NCI-H446 (cell line): ENCODE data around the gene ABCG1.

Experiments used
- DNase-seq, 2 experiments: peaks; one replicate each; lab custom pipeline; 2025; lab: John Stamatoyannopoulos, UW

ABCG1 gene

GRCh38 chr21:42252325-42252654 is 33.4 kb downstream of the ABCG1 start:
- DNase-seq: no peak

GRCh38 chr21:42252778-42253340 is 33.9 kb downstream of the ABCG1 start:
- no peak for DNase-seq

DNA sequence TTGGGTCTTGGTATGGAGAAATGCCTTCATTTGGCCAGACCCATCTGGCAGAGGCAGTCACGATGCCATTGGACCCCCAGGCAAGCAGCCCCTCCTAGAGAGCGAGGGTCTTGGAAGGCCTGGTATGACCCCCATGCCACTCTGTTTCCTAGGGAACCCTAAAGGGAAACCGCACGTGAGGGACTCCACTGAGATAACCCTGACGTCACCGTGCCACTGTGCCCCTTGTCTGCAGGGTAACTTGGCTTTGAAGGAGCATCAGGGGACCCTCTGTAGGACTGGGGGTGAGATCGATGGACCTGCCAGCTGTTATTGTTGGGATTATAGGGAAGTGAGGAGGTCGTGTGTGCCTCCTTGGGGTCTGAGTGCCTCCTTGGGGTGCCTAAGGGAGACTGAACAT is 34.5 kb downstream of the ABCG1 start:
- no peak for DNase-seq

DNA sequence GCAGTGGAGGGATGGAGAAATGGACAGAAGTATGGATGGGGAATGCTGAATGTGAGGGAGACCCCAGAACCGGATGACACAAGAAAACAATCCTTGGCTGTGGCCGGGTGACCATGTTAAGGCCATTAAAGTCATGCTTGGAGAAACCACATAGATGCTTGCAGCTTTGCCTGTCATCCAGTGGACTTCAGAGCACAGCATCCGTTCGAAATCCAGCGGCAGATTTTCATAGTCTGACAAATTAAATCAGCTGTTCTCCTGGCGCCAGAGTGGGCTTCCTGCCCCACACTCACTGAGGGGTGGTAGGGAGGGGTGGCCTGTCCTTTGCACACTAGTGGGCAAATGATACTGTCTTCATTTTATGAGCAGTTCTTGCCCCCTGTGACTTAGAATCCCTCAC is 35.1 kb downstream of the ABCG1 start:
- DNase-seq: no peak

GRCh38 chr21:42254651-42255601 is 36.0 kb downstream of the ABCG1 start:
- DNase-seq: no peak

DNA sequence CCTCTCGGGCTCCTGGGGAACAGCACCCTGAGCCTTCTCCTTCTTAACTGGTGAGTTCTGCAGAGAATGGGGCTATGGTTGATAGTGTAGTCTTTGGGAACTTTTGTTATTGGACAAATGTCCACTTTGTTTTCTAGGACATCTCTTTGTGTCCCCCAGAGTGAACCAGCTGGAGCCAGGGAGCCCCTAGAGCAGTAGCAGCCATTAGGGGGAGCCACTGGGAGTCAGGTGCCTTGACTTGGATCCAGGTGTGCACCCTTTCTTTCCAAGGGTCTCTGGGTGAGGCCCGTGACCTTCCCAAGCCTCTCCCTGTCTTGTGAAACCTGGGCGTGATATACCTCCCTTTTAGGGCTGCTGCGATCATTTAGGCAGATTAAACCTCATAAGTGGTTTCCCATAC is 36.9 kb downstream of the ABCG1 start:
- no peak for DNase-seq

GRCh38 chr21:42256316-42256715 is 37.4 kb downstream of the ABCG1 start:
- no peak for DNase-seq

- no peak for DNase-seq
These were observed 38.3 kb downstream of the ABCG1 start for GRCh38 chr21:42257091-42257765.

GRCh38 chr21:42258150-42258884 is 39.4 kb downstream of the ABCG1 start:
- peak in 1 of 2 experiments; percentile 33 for DNase-seq

- no peak for DNase-seq
These were observed 40.0 kb downstream of the ABCG1 start for GRCh38 chr21:42258885-42259407.

DNA sequence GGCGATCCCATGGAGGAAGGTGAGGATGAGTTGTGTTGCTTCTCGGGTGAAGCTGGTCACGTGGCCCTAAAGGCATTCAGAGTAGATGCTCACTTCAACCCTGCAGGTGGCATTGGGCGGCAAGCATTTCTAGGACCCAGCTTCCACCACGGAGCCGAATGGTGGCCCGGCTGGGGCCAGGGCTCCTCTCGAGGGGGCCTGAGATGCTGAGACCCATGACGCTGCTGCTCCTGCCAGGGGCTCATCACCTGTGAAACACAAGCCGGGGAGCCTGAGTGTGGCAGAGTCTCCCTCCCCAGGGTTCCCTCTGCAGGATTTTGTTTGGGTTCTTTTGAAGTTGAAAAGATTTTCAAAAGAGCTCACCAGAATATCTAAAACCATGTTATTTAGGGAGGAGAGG is 41.2 kb downstream of the ABCG1 start:
- no peak for DNase-seq

DNA sequence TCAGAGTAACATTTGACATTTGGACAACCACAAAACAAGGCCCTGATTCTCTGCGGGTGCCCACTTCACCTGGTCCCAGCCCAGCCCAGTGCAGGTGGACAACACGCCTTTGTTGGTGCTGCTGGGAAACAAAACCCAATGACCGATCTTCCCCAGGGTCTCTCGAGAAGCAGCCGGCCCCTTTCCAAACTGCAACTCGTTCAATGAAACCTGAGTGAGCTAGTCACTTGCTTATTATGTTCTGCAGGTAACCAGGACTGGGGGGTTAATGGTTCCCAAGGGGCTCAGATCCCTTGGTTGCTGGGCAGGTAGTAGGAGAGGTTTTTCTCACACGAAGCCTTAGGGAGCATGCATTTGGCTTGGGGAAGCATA is 42.9 kb downstream of the ABCG1 start:
- no peak for DNase-seq

DNA sequence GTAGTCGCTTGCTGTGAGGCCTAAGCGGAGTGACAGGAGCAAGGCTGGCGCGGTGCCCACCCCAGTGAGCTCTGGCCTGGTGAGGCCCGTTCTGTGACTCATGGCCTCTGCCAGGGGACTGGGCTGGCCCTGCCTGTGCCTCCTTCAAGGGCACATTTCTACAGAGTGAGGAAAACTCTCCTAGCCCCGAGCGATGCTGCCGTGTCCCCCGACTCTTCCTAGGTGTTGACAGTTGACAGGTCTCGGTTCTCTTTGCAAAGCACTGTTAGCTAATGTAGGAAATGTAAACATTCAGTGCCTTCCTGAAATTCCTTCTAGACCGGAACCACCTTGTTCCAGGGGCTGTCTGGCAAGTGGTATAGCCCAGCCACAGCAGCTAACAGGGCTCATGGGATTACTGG is 43.9 kb downstream of the ABCG1 start:
- DNase-seq: no peak

DNA sequence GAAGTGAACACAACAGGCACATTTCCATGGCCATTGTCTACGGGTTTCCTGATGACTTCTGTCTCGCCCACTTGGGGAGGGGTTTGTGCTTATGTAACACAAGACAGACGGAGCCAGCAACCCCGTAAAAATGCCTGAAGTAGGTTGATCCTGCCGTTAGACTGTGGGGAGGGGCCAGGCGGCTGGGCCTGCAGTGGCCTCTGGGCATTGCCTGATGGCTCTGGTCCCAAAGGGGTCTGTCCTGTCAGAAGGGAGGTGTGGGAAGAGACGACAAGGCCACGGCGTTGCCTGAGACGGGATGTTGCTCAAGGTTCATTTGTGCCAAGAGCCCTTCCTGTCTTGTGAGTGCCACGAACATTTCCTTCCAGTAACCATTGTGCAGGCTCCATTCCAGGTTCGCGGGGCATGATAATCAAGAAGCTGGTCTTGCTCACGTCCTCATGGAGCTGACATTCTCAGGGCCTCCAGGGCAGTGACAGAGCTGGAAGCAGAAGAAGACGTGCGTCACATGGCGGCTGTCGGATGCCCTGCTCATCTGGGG is 44.7 kb downstream of the ABCG1 start:
- DNase-seq: no peak

DNA sequence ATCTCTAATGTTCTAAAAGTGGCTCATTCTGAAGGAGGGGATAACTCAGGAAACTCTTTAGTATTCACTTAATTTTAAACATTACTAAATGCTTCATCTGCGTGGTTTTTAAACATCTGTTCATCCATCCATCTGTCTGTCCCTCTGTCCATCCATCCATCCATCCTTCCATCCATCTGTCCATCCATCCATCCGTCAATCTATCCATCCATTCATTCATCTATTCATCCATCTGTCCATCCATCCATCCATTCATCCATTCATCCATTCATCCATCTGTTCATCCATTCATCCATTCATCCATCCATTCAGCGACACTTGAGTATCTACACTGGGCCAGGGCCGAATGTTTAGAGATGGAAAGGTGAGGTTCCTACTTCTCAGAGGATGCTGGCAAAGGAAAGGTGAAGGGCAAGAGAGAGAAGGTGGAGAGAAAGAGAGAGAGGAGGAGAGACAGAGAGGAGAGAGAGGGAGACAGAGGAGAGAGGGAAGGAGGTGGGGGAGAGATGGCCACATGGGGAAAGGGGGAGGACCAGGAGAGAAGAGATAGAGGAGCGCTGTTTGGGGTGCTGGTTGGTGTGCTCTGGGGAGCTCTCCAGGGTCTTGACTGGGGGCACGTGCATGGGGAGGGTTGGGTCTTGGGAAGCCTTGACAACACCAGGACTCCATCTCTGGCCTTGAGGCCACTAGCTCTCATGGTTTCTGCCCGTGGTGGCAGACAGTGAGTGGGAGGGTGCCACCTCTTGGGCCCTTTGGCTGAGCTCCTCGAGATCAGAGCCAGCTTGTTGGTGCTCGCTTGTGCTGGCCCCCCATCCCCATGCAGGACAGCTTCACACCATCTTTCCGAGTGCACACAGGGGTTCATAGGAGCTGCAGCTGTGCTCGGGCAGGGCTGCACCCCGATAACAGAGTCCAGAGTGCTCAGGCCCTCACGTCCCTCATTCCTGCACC is 45.6 kb downstream of the ABCG1 start:
- no peak for DNase-seq

DNA sequence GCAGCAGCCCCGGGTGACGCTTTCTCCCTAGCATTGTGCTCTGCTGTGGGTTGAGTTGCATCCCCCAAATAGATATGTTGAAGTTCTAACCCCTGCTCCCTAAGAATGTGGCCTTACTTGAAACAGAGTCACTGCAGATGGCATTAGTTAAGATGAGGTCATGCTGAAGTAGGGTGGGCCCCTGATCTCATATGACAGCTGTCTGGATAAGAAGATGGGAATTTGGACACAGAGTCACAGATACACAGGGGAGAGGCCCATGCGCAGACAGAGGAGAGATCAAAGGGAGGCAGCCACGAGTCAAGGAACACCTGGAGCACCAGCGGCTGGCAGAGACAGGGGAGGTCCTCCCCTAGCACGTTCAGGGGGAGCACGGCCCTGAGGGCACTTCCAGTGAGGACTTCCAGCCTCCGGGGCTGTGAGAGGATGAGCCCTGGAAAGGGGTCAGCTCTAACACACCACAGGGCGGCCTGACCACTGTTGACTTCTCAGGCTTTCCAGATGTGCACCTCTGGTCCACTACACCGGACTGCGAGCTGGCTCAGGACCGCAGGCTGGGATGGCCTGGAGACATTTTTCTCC is 46.4 kb downstream of the ABCG1 start:
- no peak for DNase-seq

- DNase-seq: no peak
These were observed 48.1 kb downstream of the ABCG1 start for GRCh38 chr21:42266971-42267556.

- no peak for DNase-seq
These were observed 50.4 kb downstream of the ABCG1 start for GRCh38 chr21:42269386-42269785.

- DNase-seq: no peak
These were observed 52.1 kb downstream of the ABCG1 start for GRCh38 chr21:42271065-42271464.
